ENCODE results near the gene BACH2.

BACH2 gene

GRCh38 chr6:89966913-89967312, 329.7 kb downstream of the BACH2 start:
- no peak for DNase-seq (ENCODE audit: low read depth)

- DNase-seq (ENCODE audit: low read depth), result no peak
These were observed 330.5 kb downstream of the BACH2 start for GRCh38 chr6:89966228-89966544.

- no peak for DNase-seq (ENCODE audit: low read depth)
These were observed 331.0 kb downstream of the BACH2 start for GRCh38 chr6:89965441-89966227.

- no peak for DNase-seq (ENCODE audit: low read depth)
These were observed 333.3 kb downstream of the BACH2 start for GRCh38 chr6:89963391-89963790.

- DNase-seq (ENCODE audit: low read depth), result no peak
These were observed 335.2 kb downstream of the BACH2 start for GRCh38 chr6:89961481-89961880.

GRCh38 chr6:89959883-89960282, 336.8 kb downstream of the BACH2 start:
- DNase-seq (ENCODE audit: low read depth), result no peak

- no peak for DNase-seq (ENCODE audit: low read depth)
These were observed 340.5 kb downstream of the BACH2 start for GRCh38 chr6:89956182-89956581.

- DNase-seq (ENCODE audit: low read depth), result no peak
These were observed 341.3 kb downstream of the BACH2 start for GRCh38 chr6:89955364-89955763.

- no peak for DNase-seq (ENCODE audit: low read depth)
These were observed 341.9 kb downstream of the BACH2 start for GRCh38 chr6:89954721-89955148.

GRCh38 chr6:89952686-89953085, 344.0 kb downstream of the BACH2 start:
- DNase-seq (ENCODE audit: low read depth), result peak; percentile 34

- DNase-seq (ENCODE audit: low read depth), result no peak
These were observed 344.5 kb downstream of the BACH2 start for GRCh38 chr6:89952105-89952671.

GRCh38 chr6:89951574-89952104, 345.0 kb downstream of the BACH2 start:
- no peak for DNase-seq (ENCODE audit: low read depth)

- no peak for DNase-seq (ENCODE audit: low read depth)
These were observed 345.7 kb downstream of the BACH2 start for GRCh38 chr6:89950879-89951391.

GRCh38 chr6:89950446-89950845, 346.2 kb downstream of the BACH2 start:
- no peak for DNase-seq (ENCODE audit: low read depth)

GRCh38 chr6:89948876-89949275, 347.8 kb downstream of the BACH2 start:
- DNase-seq (ENCODE audit: low read depth), result no peak

- DNase-seq (ENCODE audit: low read depth), result no peak
These were observed 351.7 kb downstream of the BACH2 start for GRCh38 chr6:89944826-89945407.

- no peak for DNase-seq (ENCODE audit: low read depth)
These were observed 352.4 kb downstream of the BACH2 start for GRCh38 chr6:89944181-89944755.

- no peak for DNase-seq (ENCODE audit: low read depth)
These were observed 354.0 kb downstream of the BACH2 start for GRCh38 chr6:89942601-89943000.

GRCh38 chr6:89941763-89942497, 354.7 kb downstream of the BACH2 start:
- no peak for DNase-seq (ENCODE audit: low read depth)

GRCh38 chr6:89941031-89941762, 355.4 kb downstream of the BACH2 start:
- no peak for DNase-seq (ENCODE audit: low read depth)

Data from stimulated activated CD4-positive, alpha-beta T cell treated with anti-CD3 and anti-CD28 coated beads, Interleukin-2, amount 100 ng/mL, for 4 hours (primary cell).